Dermis microvascular lymphatic vessel endothelial cell (primary cell): Measurements from ENCODE around the gene SMYD3. TPM values are rescaled to one million over a fixed set of nuclear protein-coding genes. Genes with fewer than 3 reads are reported as not detected.

ENCODE experiments used
- DNase-seq, 2 donors: peaks; one replicate each; pipeline versions ENCODE4 v3.0.0 to v3.0.0-alpha.2; 2010; ENCODE audit warnings: low read depth in 2 of 2
- total RNA-seq: library from RNA; depleted of rRNA; stranded (reverse); fragments of >200 nt; gene quantifications from 2 replicates; pipeline ENCODE4 v1.2.1, GENCODE V29; 2014

SMYD3 gene
- total RNA-seq, 1 donor from 2014 or later = 17.8 TPM

GRCh38 chr1:246218686-246219085, 288.4 kb downstream of the SMYD3 start:
- peak; percentile 30 to 55 for DNase-seq

- DNase-seq = no peak
Measured at GRCh38 chr1:246216906-246217305, 290.2 kb downstream of the SMYD3 start.

GRCh38 chr1:246215510-246215903, 291.6 kb downstream of the SMYD3 start:
- no peak for DNase-seq

GRCh38 chr1:246214708-246215509, 292.2 kb downstream of the SMYD3 start:
- DNase-seq = peak; percentile 97 to 98

- no peak for DNase-seq
Measured at GRCh38 chr1:246213947-246214346, 293.1 kb downstream of the SMYD3 start.

GRCh38 chr1:246213502-246213901, 293.6 kb downstream of the SMYD3 start:
- DNase-seq = no peak

- no peak for DNase-seq
Measured at GRCh38 chr1:246213036-246213435, 294.0 kb downstream of the SMYD3 start.

- DNase-seq = no peak
Measured at GRCh38 chr1:246212013-246212412, 295.1 kb downstream of the SMYD3 start.

- no peak for DNase-seq
Measured at GRCh38 chr1:246210756-246211155, 296.3 kb downstream of the SMYD3 start.

- no peak for DNase-seq
Measured at GRCh38 chr1:246208105-246208504, 299.0 kb downstream of the SMYD3 start.

GRCh38 chr1:246203180-246203579, 303.9 kb downstream of the SMYD3 start:
- no peak for DNase-seq

GRCh38 chr1:246200738-246201137, 306.3 kb downstream of the SMYD3 start:
- no peak for DNase-seq

- DNase-seq = no peak
Measured at GRCh38 chr1:246200225-246200624, 306.9 kb downstream of the SMYD3 start.

- no peak for DNase-seq
Measured at GRCh38 chr1:246199086-246199645, 307.9 kb downstream of the SMYD3 start.

GRCh38 chr1:246198115-246198816, 308.8 kb downstream of the SMYD3 start:
- DNase-seq = no peak

GRCh38 chr1:246197076-246197475, 310.0 kb downstream of the SMYD3 start:
- DNase-seq = no peak

- no peak for DNase-seq
Measured at GRCh38 chr1:246195296-246195695, 311.8 kb downstream of the SMYD3 start.

GRCh38 chr1:246193537-246193936, 313.5 kb downstream of the SMYD3 start:
- no peak for DNase-seq

GRCh38 chr1:246189126-246189525, 318.0 kb downstream of the SMYD3 start:
- peak in 1 of 2 donors; percentile 23 for DNase-seq

- DNase-seq = no peak
Measured at GRCh38 chr1:246187834-246188372, 319.2 kb downstream of the SMYD3 start.

- no peak for DNase-seq
Measured at GRCh38 chr1:246184503-246184902, 322.6 kb downstream of the SMYD3 start.

- no peak for DNase-seq
Measured at GRCh38 chr1:246182149-246182851, 324.8 kb downstream of the SMYD3 start.
